AG10803 (cell line): ENCODE results near the gene PLXNA3.
A peak's percentile ranks its signal among the peaks of the same experiment; 100 is the strongest.

ENCODE experiments used
- DNase-seq: peaks from one replicate; pipeline ENCODE4 v3.0.0; 2010; ENCODE audit warnings: low read depth
- H3K4me3 ChIP-seq: 2 replicates; pipeline ENCODE4 v1.5.1; 2011; ENCODE audit warnings: mild to moderate bottlenecking, low read length, control low read depth
- CTCF ChIP-seq: conservative IDR thresholded peaks from 2 replicates; pipeline ENCODE4 v1.5.1; 2011; ENCODE audit warnings: mild to moderate bottlenecking, low read length, control low read depth, inconsistent platforms

PLXNA3 gene

GRCh38 chrX:154458116-154458953, at the start of gene PLXNA3:
TSS of gene PLXNA3 (plus strand) at chrX:154458281. CDS start at chrX:154460184, 1,903 bp downstream.
- no peak for TF ChIP-seq CTCF
- peak; percentile 31 for DNase-seq

GRCh38 chrX:154408659-154409221, 49.3 kb upstream of the PLXNA3 start:
- DNase-seq = no peak
- TF ChIP-seq CTCF = no peak
- H3K4me3 ChIP-seq = peak overlapping the region; percentile 55

More at GRCh38 chrX:154458116-154458953, at the start of gene PLXNA3:
- peak within 1 kb of the TSS; percentile 66 for H3K4me3 ChIP-seq

DNA sequence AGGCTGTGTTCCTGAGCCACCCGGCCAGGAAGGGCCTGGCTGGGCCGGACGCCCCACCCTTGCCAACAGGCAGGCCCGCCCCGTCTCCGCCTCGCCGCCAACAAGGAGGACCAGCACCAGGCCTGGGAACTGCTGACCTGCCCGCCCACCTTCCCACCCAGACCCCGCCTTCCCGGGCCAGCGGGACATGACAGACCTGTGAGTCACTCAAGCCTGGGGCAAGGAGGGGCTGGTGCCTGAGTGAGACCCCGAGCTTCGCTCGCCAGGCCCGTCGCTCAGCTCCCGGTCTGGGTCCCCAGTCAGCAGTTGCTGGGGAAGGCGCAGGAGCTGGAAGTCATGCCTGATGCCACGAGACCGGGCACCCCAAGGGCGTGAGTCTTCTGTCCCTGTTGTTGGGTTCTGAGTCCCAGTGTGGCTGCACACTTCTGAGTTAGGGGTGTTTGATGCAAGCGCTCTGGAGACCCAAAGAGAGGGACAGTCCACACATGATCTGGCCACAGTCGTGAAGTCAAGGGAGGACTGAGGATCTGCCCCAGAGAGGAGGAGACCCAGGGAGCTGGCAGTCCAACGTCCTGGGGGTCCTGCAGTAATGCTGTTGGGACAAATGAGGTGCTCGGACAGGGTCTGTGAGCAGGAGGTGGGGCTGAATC, 48.7 kb upstream of the PLXNA3 start, which contains the start of gene DNASE1L1:
Gene DNASE1L1 (minus strand): TSS at position 33 of the 650 bp plus-strand sequence. CDS start 3,686 bp downstream, outside the sequence.
- DNase-seq = peak; percentile 76
- peak within 1 kb of the TSS; percentile 55 for H3K4me3 ChIP-seq
- no peak for TF ChIP-seq CTCF

- peak overlapping the region; percentile 63 for H3K4me3 ChIP-seq
- TF ChIP-seq CTCF = no peak
- peak; percentile 28 for DNase-seq
These were observed 46.1 kb upstream of the PLXNA3 start for GRCh38 chrX:154411981-154412340.

DNA sequence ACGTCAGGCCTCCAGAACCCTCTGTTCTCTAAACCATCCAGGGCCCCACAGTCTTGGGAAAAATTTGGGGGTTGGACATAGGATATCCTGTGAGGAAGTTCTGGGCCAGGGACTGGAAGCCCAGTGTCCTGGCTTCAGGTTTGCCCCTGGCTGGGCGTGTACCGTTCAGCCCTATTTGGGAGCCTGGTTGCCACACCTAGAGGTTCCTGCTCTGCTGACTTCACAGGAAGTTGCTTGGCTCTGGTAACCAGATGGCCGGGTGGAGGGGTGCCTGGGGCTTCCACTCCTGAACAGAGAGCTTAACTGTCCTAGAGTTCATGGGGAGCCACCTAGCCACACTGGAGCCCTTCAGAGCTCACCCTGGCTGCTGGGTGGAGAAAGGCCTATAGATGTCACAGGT, 45.6 kb upstream of the PLXNA3 start:
- no peak for TF ChIP-seq CTCF
- peak overlapping the region; percentile 63 for H3K4me3 ChIP-seq
- DNase-seq = peak; percentile 17

- no peak for DNase-seq
- no peak overlapping the region for H3K4me3 ChIP-seq
- no peak for TF ChIP-seq CTCF
These were observed 44.9 kb upstream of the PLXNA3 start for GRCh38 chrX:154413142-154413541.
